ENCODE measurements around the gene KRTAP10-7. TPM values are rescaled to one million over a fixed set of nuclear protein-coding genes. Genes with fewer than 3 reads are reported as not detected.

KRTAP10-7 gene
- total and polyA plus RNA-seq, 10 donors = not detected

DNA sequence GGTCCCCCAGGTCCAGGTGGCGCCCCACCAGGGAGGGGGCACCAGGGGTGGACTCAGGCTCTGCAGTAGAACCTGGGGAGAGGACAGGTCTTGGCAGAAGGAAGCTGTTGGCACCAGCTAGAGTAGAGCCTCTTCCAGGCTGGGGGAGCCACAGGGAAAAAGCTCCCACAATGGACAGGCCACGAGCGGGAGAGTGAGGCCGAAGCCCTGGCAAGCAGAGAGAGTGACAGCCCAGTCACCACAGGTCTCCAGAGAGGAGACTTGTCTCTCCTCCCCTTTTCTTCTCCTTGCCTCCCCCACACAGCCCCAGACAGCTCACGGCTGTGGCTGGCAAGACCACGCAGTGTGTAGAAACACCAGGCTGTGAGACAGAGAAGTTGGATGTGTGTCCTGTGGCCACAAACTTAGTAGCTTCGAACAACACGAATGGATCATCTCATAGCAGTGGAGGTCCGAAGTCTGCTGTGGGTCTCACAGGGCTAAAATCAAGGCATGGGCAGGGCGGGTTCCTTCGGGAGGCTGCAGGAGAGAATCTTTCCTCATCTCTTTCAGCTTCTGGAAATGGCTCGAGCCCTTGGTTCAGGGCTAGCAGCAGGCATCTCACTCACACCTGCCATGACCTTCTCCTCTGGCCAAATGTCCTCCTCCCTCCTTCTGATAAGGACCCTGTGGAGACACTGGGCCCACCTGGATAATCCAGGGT is 50.7 kb downstream of the KRTAP10-7 start:
- H3K27ac ChIP-seq = no peak overlapping the region

More for the DNA sequence above, 50.7 kb downstream of the KRTAP10-7 start:
- TF ChIP-seq POLR2A (IDR thresholded peaks at IDR 0.05) (no peak), POLR2AphosphoS5 (IDR thresholded peaks at IDR 0.05) (no peak), CTCF (IDR thresholded peaks at IDR 0.05 in 8 of 11, conservative IDR thresholded peaks at IDR 0.05 in 3 of 11) (no peak)
- Histone ChIP-seq H3K27me3 (replicated peaks in 1 of 7) (peaks cover 0 to 35% (median 0%) of the 10 kb centered on the region in 7 donors), H3K36me3 (no peaks in the 10 kb centered on the region), H3K4me1 (no peaks in the 10 kb centered on the region), H3K4me3 (no peak overlapping the region), H3K9me3 (peaks cover 0 to 8% (median 5%) of the 10 kb centered on the region in 8 donors)
- WGBS, 5 donors = 84 to 91% (median 90%) methylated on average over 12 of the region's 12 CpGs
- DNase-seq = no peak
- intact Hi-C loops (cut with DNase I; ENCODE audit: low total_unique reads) = no loop called here

Other genes starting within 250 kb of the KRTAP10-7 start
- gene TRPM2, start 247.0 kb upstream of the KRTAP10-7 start, total RNA-seq = 10 to 100 TPM; 10.4 to 35.3 (median 22.0) TPM
- gene TRPM2, start 247.0 kb upstream of the KRTAP10-7 start, polyA plus RNA-seq = 10 to 100 TPM; 20.5 to 44.1 (median 28.4) TPM
- gene LRRC3, start 145.1 kb upstream of the KRTAP10-7 start, total RNA-seq = 1 to 10 TPM; 1.3 to 4.9 (median 3.4) TPM
- under 1 TPM; 0.24 to 0.86 (median 0.26) TPM for gene LRRC3, start 145.1 kb upstream of the KRTAP10-7 start, polyA plus RNA-seq
- not detected for gene KRTAP10-1, start 60.4 kb upstream of the KRTAP10-7 start, total RNA-seq
- not detected for gene KRTAP10-1, start 60.4 kb upstream of the KRTAP10-7 start, polyA plus RNA-seq
- not detected for gene KRTAP10-2, start 49.1 kb upstream of the KRTAP10-7 start, total RNA-seq
- gene KRTAP10-2, start 49.1 kb upstream of the KRTAP10-7 start, polyA plus RNA-seq = not detected
- gene KRTAP10-3, start 41.8 kb upstream of the KRTAP10-7 start, total RNA-seq = not detected
- not detected for gene KRTAP10-3, start 41.8 kb upstream of the KRTAP10-7 start, polyA plus RNA-seq
- not detected for gene KRTAP10-4, start 26.9 kb upstream of the KRTAP10-7 start, total RNA-seq
- gene KRTAP10-4, start 26.9 kb upstream of the KRTAP10-7 start, polyA plus RNA-seq = not detected
- gene KRTAP10-5, start 20.0 kb upstream of the KRTAP10-7 start, total RNA-seq = not detected
- gene KRTAP10-5, start 20.0 kb upstream of the KRTAP10-7 start, polyA plus RNA-seq = not detected
- gene KRTAP10-6, start 8.1 kb upstream of the KRTAP10-7 start, total RNA-seq = not detected
- not detected for gene KRTAP10-6, start 8.1 kb upstream of the KRTAP10-7 start, polyA plus RNA-seq
- not detected for gene KRTAP10-8, start 11.5 kb downstream of the KRTAP10-7 start, total RNA-seq
- not detected for gene KRTAP10-8, start 11.5 kb downstream of the KRTAP10-7 start, polyA plus RNA-seq
- gene KRTAP10-9, start 26.5 kb downstream of the KRTAP10-7 start, total RNA-seq = not detected
- gene KRTAP10-9, start 26.5 kb downstream of the KRTAP10-7 start, polyA plus RNA-seq = not detected
- not detected for gene KRTAP10-10, start 36.8 kb downstream of the KRTAP10-7 start, total RNA-seq
- not detected for gene KRTAP10-10, start 36.8 kb downstream of the KRTAP10-7 start, polyA plus RNA-seq
- gene KRTAP10-11, start 45.8 kb downstream of the KRTAP10-7 start, total RNA-seq = not detected
- gene KRTAP10-11, start 45.8 kb downstream of the KRTAP10-7 start, polyA plus RNA-seq = not detected
- gene KRTAP12-4, start 54.1 kb downstream of the KRTAP10-7 start, total RNA-seq = not detected
- not detected for gene KRTAP12-4, start 54.1 kb downstream of the KRTAP10-7 start, polyA plus RNA-seq
- not detected for gene KRTAP12-3, start 57.3 kb downstream of the KRTAP10-7 start, total RNA-seq
- gene KRTAP12-3, start 57.3 kb downstream of the KRTAP10-7 start, polyA plus RNA-seq = not detected
- not detected for gene KRTAP12-2, start 66.3 kb downstream of the KRTAP10-7 start, total RNA-seq
- not detected for gene KRTAP12-2, start 66.3 kb downstream of the KRTAP10-7 start, polyA plus RNA-seq
- not detected for gene KRTAP12-1, start 81.6 kb downstream of the KRTAP10-7 start, total RNA-seq
- gene KRTAP12-1, start 81.6 kb downstream of the KRTAP10-7 start, polyA plus RNA-seq = not detected
- not detected for gene KRTAP10-12, start 96.6 kb downstream of the KRTAP10-7 start, total RNA-seq
- not detected for gene KRTAP10-12, start 96.6 kb downstream of the KRTAP10-7 start, polyA plus RNA-seq
- gene TSPEAR, start 111.0 kb downstream of the KRTAP10-7 start, total RNA-seq = under 1 TPM in 1 of 7 donors, not detected in 6; 0.22 TPM
- gene TSPEAR, start 111.0 kb downstream of the KRTAP10-7 start, polyA plus RNA-seq = under 1 TPM in 2 of 3 donors, not detected in 1; 0.02 to 0.03 TPM
- gene UBE2G2, start 201.2 kb downstream of the KRTAP10-7 start, total RNA-seq = 100 to 1,000 TPM in 3 of 7 donors, 10 to 100 TPM in 4; 81.1 to 125 (median 93.8) TPM
- gene UBE2G2, start 201.2 kb downstream of the KRTAP10-7 start, polyA plus RNA-seq = 10 to 100 TPM; 39.4 to 58.0 (median 46.9) TPM
- 100 to 1,000 TPM in 1 of 7 donors, 10 to 100 TPM in 6; 62.2 to 101 (median 68.6) TPM for gene SUMO3, start 217.5 kb downstream of the KRTAP10-7 start, total RNA-seq
- gene SUMO3, start 217.5 kb downstream of the KRTAP10-7 start, polyA plus RNA-seq = 10 to 100 TPM; 38.2 to 90.7 (median 57.9) TPM